GM18951 (cell line): Measurements from ENCODE around the gene TPX2.

Experiments
- POLR2A ChIP-seq: IDR thresholded peaks from 4 replicates; pipeline ENCODE4 v1.6.1; 2011; ENCODE audit warnings: mild to moderate bottlenecking; ENCODE audit not compliant: insufficient read length, insufficient read depth; ENCODE audit errors: extremely low read depth
- in situ Hi-C: fragments of 300-500 bp; cut with MboI; formaldehyde crosslinking; loops from one replicate; pipeline ENCODE4 v1.12.0; 2022; ENCODE audit warnings: low sequenced_read_pairs, mixed read lengths, inconsistent platforms; ENCODE audit not compliant: unreplicated experiment

The TPX2 gene

GRCh38 chr20:31738729-31739549 is at the start of gene TPX2:
Gene TPX2, plus strand, starts transcription at chr20:31739290. Its CDS starts 18,187 bp downstream, at chr20:31757477.
- in situ Hi-C loops = no loop called here
- TF ChIP-seq POLR2A = peak; percentile 69

- no peak for TF ChIP-seq POLR2A
- in situ Hi-C loops = no loop called here
These were observed 48.9 kb upstream of the TPX2 start for GRCh38 chr20:31690124-31690666.

GRCh38 chr20:31691646-31692275 is 47.3 kb upstream of the TPX2 start:
- no peak for TF ChIP-seq POLR2A
- in situ Hi-C loops = no loop called here

- in situ Hi-C loops = no loop called here
- no peak for TF ChIP-seq POLR2A
These were observed 45.7 kb upstream of the TPX2 start for GRCh38 chr20:31693402-31693801.

GRCh38 chr20:31693987-31694661 is 45.0 kb upstream of the TPX2 start:
- TF ChIP-seq POLR2A = no peak
- in situ Hi-C loops = no loop called here

GRCh38 chr20:31694842-31695593 is 44.1 kb upstream of the TPX2 start:
- in situ Hi-C loops = no loop called here
- no peak for TF ChIP-seq POLR2A

GRCh38 chr20:31695849-31696804 is 43.0 kb upstream of the TPX2 start:
- in situ Hi-C loops = no loop called here
- TF ChIP-seq POLR2A = no peak

GRCh38 chr20:31698243-31698802 is 40.8 kb upstream of the TPX2 start:
- TF ChIP-seq POLR2A = no peak
- in situ Hi-C loops = no loop called here

- no peak for TF ChIP-seq POLR2A
- in situ Hi-C loops = no loop called here
These were observed 40.0 kb upstream of the TPX2 start for GRCh38 chr20:31698803-31699718.

GRCh38 chr20:31699801-31700728 is 39.0 kb upstream of the TPX2 start:
- TF ChIP-seq POLR2A = no peak
- in situ Hi-C loops = no loop called here
